Thyroid gland (tissue), 4 donors: ENCODE data around the gene NFATC2.

Experiments
- POLR2A ChIP-seq, 2 donors: fragments of 450-650 bp; IDR thresholded peaks; one replicate each; pipeline ENCODE4 v1.6.1; 2017; ENCODE audit warnings: antibody characterized with exemption in 2 of 2, mild to moderate bottlenecking in 2 of 2, moderate library complexity in 1 of 2
- TF ChIP-seq, protein P1 (sequence below), 6 experiments: fragments of 200-600 bp in 3 of 6; fragments of 450-650 bp in 3 of 6; sonication (generic) in 3 of 6; IDR thresholded peaks; one replicate each; pipeline ENCODE4 v1.5.1; 2016 to 2019; ENCODE audit warnings: antibody characterized with exemption in 6 of 6, mild to moderate bottlenecking in 2 of 6, inconsistent platforms in 1 of 6, moderate library complexity in 1 of 6

DNA sequence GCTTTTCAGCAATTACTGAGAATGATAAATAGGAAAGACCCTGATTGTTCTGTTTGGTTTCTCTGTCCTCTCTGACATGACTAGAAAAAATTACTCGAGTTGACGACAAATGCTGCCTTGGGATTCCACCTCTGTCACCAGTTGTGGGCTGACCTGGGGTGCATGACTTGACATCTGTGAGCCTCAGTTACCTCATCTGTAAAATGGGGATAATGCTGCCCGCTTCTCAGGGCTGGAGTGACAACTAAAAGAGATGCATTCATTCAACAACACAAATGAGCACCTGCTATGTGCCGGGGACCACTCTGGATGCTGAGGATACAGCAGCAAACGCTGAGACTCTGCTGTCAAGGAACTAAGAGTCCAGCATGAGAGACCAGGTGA lies 94.8 kb downstream of the NFATC2 start:
- TF ChIP-seq, protein P1, sequence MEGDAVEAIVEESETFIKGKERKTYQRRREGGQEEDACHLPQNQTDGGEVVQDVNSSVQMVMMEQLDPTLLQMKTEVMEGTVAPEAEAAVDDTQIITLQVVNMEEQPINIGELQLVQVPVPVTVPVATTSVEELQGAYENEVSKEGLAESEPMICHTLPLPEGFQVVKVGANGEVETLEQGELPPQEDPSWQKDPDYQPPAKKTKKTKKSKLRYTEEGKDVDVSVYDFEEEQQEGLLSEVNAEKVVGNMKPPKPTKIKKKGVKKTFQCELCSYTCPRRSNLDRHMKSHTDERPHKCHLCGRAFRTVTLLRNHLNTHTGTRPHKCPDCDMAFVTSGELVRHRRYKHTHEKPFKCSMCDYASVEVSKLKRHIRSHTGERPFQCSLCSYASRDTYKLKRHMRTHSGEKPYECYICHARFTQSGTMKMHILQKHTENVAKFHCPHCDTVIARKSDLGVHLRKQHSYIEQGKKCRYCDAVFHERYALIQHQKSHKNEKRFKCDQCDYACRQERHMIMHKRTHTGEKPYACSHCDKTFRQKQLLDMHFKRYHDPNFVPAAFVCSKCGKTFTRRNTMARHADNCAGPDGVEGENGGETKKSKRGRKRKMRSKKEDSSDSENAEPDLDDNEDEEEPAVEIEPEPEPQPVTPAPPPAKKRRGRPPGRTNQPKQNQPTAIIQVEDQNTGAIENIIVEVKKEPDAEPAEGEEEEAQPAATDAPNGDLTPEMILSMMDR (IDR thresholded peaks at IDR 0.05), result no peak
- TF ChIP-seq POLR2A (IDR thresholded peaks at IDR 0.05), result no peak
